NCI-H1417 (cell line): Measurements from ENCODE around the gene KRTAP4-2.
A peak's percentile ranks its signal among the peaks of the same experiment; 100 is the strongest.
"Not testable (repeated sequence)": the region's sequence is repeated elsewhere in the genome, so short reads cannot be mapped to it uniquely, and the experiment has no call there.

Source experiments
- DNase-seq, 3 experiments: peaks; one replicate each; lab custom pipeline; 2025; lab: John Stamatoyannopoulos, UW

KRTAP4-2 gene

GRCh38 chr17:41177727-41178271, at the start of gene KRTAP4-2:
Gene KRTAP4-2, minus strand, starts transcription at chr17:41178221. Its CDS starts 57 bp downstream, at chr17:41178164.
- DNase-seq: no peak

- DNase-seq: not testable (repeated sequence)
These were observed 48.6 kb upstream of the KRTAP4-2 start, which contains the start of gene KRTAP9-2 for GRCh38 chr17:41226598-41227095. Gene KRTAP9-2, plus strand, starts transcription at chr17:41226648. Its CDS starts 7 bp downstream, at chr17:41226655.

GRCh38 chr17:41226051-41226450, 48.0 kb upstream of the KRTAP4-2 start:
- DNase-seq: no peak

- no peak for DNase-seq
These were observed 45.8 kb upstream of the KRTAP4-2 start for GRCh38 chr17:41223821-41224220.

- no peak for DNase-seq
These were observed 37.7 kb upstream of the KRTAP4-2 start for GRCh38 chr17:41215681-41216080.

- peak in 2 of 3 experiments; percentile 55 to 78 for DNase-seq
These were observed 34.6 kb upstream of the KRTAP4-2 start for GRCh38 chr17:41212524-41213169.

GRCh38 chr17:41211845-41212466, 33.9 kb upstream of the KRTAP4-2 start:
- peak; percentile 29 to 78 (median 56) for DNase-seq

GRCh38 chr17:41199421-41200078, 21.5 kb upstream of the KRTAP4-2 start:
- DNase-seq: no peak

- DNase-seq: no peak
These were observed 18.0 kb upstream of the KRTAP4-2 start for GRCh38 chr17:41196068-41196467.

- no peak for DNase-seq
These were observed 12.3 kb upstream of the KRTAP4-2 start for GRCh38 chr17:41190328-41190727.

- DNase-seq: not testable (repeated sequence)
These were observed 11.9 kb upstream of the KRTAP4-2 start, which contains the start of gene KRTAP9-1 for GRCh38 chr17:41189837-41190318. Gene KRTAP9-1, plus strand, starts transcription at chr17:41189887. Its CDS starts 0 bp downstream, at chr17:41189887.

GRCh38 chr17:41186872-41187271, 8.9 kb upstream of the KRTAP4-2 start:
- DNase-seq: no peak

- DNase-seq: no peak
These were observed 7.0 kb upstream of the KRTAP4-2 start for GRCh38 chr17:41185001-41185400.

- no peak for DNase-seq
These were observed 6.5 kb upstream of the KRTAP4-2 start, which contains the start of gene KRTAP4-1 for GRCh38 chr17:41184480-41184961. Gene KRTAP4-1, minus strand, starts transcription at chr17:41184911. Its CDS starts 57 bp downstream, at chr17:41184854.

- DNase-seq: no peak
These were observed 1.0 kb upstream of the KRTAP4-2 start for GRCh38 chr17:41178843-41179616.

- no peak for DNase-seq
These were observed 320 bp upstream of the KRTAP4-2 start for GRCh38 chr17:41178341-41178740.

- no peak for DNase-seq
These were observed 1.2 kb downstream of the KRTAP4-2 start for GRCh38 chr17:41176744-41177387.

- no peak for DNase-seq
These were observed 6.1 kb downstream of the KRTAP4-2 start for GRCh38 chr17:41171886-41172285.

- DNase-seq: no peak
These were observed 9.9 kb downstream of the KRTAP4-2 start, which contains the start of gene KRTAP4-3 for GRCh38 chr17:41168121-41168520. Gene KRTAP4-3, minus strand, starts transcription at chr17:41168221. Its CDS starts 49 bp downstream, at chr17:41168172.

- no peak for DNase-seq
These were observed 10.5 kb downstream of the KRTAP4-2 start for GRCh38 chr17:41167561-41167960.
